Mammary epithelial cell (primary cell): ENCODE results near the gene OR6V1.

ENCODE experiments used
- CTCF ChIP-seq, 2 donors: IDR thresholded peaks in 1 of 2; conservative IDR thresholded peaks in 1 of 2; 2 replicates each; pipeline ENCODE4 v1.5.1; 2011 to 2012; ENCODE audit warnings: inconsistent platforms in 2 of 2, low read length in 2 of 2, mild to moderate bottlenecking in 2 of 2, control low read depth in 1 of 2, low read depth in 1 of 2; ENCODE audit not compliant: insufficient read depth in 1 of 2; ENCODE audit errors: extremely low read depth in 1 of 2
- EZH2 ChIP-seq: IDR thresholded peaks from 2 replicates; pipeline ENCODE4 v1.6.1; 2012; ENCODE audit warnings: low read length, inconsistent platforms, borderline replicate concordance

DNA sequence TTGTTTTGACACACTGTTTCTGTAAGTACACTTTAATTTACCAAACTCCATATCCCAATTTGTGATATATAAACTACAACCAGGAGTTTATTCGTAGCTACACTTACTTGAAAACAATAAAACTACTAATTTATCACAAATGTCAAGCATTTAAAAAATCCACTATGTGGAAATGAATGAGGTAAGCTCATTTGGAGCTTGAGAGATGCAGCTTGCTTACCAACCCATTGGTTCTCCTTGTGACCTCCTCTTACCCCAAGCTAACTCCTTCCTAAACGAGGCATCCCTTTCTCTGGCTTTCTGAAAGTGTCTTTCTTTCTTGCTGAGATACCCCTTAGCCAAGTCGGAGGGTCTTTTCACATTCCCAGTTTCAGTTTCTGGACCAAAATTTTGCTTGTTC, 2.5 kb downstream of the OR6V1 start:
- no peak for TF ChIP-seq CTCF (conservative IDR thresholded peaks at IDR 0.05 in 1 of 2, IDR thresholded peaks at IDR 0.05 in 1 of 2; ENCODE audit: extremely low read depth in 1 of 2, insufficient read depth in 1 of 2, low read depth in 1 of 2, low read length in 2 of 2)
- TF ChIP-seq EZH2, result no peak
